Endometrium (tissue), 2 donors: Measurements from ENCODE around the gene CACNA2D3.

Experiments
- FAIRE-seq: peaks from 2 replicates; lab custom pipeline; 2012; peaks lifted over from hg19 to GRCh38; lab: Jason Lieb, UNC
- donor health status: control.
- donor health status: control.

Gene CACNA2D3

DNA sequence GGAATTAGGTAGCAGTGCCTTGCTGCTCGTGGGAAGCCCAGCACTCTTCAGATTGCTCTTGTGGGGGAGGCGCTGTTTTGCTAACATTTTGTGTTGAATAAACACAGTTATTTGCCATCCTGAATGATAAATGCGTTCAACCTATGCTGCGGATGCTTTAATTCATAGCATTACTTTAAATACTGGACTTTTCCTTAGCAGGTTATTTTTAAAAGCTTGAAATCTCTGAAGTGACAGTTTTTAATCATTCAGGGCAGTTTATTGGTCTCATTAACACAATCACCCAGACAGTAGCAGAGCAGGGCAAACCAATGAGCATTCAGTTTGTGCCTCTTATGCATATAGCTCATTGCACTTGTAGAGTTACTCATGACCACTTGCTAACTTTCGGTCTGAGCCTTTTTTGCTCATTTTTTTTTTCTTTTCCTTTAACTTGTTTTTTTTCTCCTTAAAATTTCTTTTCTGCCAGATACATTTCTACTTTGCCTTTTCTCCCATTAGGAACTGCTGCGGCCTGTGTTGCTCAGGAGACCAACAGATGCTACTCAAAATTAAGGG, 5.2 kb downstream of the CACNA2D3 start:
- no peak for FAIRE-seq

- no peak for FAIRE-seq
Observed at GRCh38 chr3:54131026-54131605, 8.8 kb downstream of the CACNA2D3 start.

DNA sequence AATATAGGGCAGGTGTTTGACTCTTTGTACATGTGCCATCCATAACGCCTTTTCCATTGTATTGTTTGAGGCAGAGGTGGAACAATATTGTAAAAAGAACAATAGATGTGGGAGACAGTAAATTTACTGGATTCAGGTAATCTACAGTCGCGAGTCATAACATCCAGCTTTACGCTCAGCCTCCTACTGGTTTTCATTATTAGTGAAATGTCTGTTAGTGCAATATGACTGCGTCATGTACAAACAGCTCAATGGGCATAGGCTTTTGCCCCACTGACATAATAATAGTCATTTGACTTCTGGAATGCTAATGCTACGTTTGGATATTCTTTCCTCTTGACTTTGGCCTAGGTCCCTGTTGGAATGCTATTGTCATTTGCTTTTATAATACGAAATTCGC, 9.5 kb downstream of the CACNA2D3 start:
- FAIRE-seq, result no peak

- FAIRE-seq, result no peak
Observed at GRCh38 chr3:54132685-54133084, 10.3 kb downstream of the CACNA2D3 start.

DNA sequence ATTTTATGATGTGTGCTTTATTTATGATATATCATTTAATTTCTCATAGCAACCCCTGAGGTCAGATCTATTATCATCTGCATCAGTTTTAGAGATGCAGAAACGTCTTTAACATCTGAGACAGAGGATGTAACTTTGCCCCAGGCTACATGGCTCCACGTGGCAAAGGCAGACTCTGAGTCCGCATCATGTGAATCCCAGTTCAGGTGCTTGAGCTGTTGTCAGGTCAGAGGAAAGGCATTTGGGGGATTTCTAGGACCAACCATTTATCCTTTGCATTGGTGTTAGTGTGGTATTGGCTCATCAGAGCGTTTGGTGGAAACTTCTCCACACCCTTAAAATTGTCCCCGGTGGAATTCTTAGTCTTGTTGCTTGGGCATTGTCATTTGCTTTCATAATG, 10.8 kb downstream of the CACNA2D3 start:
- no peak for FAIRE-seq

DNA sequence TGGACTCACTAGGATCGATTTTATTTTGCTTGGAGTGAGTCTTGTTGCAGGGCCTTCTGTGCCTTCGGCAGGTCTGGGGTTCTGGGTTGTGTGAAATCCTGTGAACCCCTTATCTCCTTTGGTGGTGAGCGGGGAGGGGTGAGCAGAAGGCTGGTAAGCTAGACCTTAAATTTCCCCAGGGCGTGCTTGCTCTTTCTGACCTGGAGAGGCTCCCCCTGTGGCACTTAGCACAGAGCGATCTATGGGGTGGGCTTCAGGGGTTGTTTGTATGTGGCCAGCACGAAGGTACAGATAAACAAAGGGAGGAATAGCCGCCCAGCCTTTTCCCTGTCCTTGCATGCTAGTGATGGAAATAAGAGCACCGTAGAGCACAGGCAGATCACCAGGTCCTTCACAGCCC, 11.8 kb downstream of the CACNA2D3 start:
- FAIRE-seq, result no peak

GRCh38 chr3:54134713-54135112, 12.4 kb downstream of the CACNA2D3 start:
- FAIRE-seq, result no peak

DNA sequence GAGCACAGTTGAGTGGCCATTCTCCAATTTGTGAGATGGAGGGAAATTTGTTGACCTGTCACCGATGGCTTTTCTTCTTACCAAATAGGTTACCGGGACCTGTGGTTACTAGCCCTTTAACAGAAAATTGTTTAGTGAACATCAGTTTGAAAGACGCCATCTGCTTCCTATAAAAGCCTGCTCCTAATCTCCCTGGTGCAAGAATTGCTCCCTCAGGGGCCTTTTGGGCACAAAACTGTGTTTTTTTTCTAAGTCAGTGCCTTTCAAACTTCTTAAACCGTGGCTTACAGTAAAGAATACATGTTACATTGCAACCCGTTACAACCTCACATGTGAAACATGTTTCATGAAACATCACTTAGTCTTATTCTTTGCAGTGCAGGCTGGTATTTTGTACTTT, 15.0 kb downstream of the CACNA2D3 start:
- no peak for FAIRE-seq

GRCh38 chr3:54138937-54139547, 16.7 kb downstream of the CACNA2D3 start:
- FAIRE-seq, result no peak

- FAIRE-seq, result no peak
Observed at GRCh38 chr3:54139630-54140029, 17.3 kb downstream of the CACNA2D3 start.

GRCh38 chr3:54144284-54144683, 21.9 kb downstream of the CACNA2D3 start:
- FAIRE-seq, result no peak

- no peak for FAIRE-seq
Observed at GRCh38 chr3:54146506-54147239, 24.3 kb downstream of the CACNA2D3 start.

DNA sequence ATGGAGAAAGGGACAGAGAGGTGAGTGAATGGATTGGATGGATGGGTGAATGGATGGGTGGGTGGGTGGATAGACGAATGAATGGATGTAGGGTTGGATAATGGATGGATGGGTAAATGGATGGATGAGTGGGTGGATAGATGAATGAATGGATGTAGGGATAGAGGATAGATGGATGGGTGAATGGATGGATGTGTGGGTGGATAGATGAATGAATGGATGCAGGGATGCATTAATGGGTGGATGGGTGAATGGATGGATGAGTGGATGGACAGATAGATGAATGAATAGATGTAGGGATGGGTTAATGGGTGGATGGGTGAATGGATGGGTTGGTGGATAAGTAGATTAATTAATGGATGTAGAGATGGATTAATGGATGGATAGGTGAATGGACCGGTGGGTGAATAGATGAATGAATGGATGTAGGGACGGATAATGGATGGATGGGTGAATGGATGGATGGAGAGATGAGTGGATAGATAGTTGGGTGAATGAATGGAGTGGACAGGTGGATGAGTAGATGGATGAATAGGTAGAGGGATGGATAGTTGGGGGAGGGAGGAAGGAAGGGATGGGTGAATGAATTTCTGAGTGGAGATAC, 28.6 kb downstream of the CACNA2D3 start:
- no peak for FAIRE-seq

GRCh38 chr3:54153477-54153876, 31.1 kb downstream of the CACNA2D3 start:
- no peak for FAIRE-seq

DNA sequence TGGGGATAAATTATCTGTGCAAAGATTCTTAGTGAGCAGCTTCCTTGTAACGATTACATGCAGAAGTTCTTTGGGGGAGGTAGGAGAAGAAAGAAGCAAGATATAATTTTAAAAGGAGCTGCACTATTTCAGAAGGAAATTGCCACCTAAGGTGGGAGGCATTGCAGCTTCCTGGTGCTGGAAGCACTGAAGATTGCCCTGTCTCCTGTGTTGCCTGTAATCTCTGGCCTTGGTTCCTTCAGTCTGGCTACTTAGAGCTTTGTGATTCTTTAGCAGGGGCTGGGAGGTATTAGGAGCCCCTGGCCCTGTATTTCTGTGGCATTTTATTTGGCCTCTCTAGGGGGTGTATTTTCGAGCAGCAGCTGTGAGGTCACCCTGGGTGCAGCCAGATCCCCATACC, 35.5 kb downstream of the CACNA2D3 start:
- no peak for FAIRE-seq

DNA sequence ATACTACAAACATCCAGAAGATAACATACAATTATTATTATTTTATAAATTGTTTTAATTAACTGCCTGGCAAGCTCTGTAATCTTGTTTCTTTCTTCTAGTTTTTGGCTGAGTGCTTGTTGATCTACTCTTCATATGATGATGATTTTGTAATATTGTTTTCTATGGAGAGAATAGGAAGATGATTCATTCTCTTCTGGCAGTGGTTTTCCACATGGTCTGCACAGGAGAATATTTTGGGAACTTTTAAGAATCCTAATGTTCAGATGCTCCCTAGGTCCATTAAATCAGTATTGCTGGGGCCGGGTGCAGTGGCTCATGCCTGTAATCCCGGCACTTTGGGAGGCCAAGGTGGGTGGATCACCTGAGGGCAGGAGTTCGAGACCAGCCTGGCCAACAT, 37.6 kb downstream of the CACNA2D3 start:
- no peak for FAIRE-seq

- no peak for FAIRE-seq
Observed at GRCh38 chr3:54163441-54163840, 41.1 kb downstream of the CACNA2D3 start.

GRCh38 chr3:54164192-54164975, 42.0 kb downstream of the CACNA2D3 start:
- no peak for FAIRE-seq

DNA sequence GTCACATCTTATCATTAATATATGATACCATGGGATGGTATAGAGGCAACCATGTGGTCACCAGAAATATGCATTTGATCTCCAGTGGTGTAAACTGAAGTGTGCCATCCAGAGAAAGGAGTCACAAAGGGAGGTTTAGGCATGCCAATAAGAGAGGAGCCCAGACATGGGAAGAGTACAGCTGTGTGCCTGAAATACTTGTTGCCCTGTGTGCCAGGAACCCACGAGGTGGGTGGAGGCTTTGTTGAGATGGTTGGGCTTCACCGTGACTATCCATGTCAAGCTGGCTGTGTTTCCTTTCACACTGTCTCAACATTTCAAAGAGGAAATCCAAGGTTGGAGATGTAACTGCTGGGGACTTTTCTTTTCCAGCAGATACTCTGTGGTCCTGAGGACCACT, 43.5 kb downstream of the CACNA2D3 start:
- FAIRE-seq, result no peak

GRCh38 chr3:54167999-54168398, 45.6 kb downstream of the CACNA2D3 start:
- no peak for FAIRE-seq

GRCh38 chr3:54168451-54168850, 46.1 kb downstream of the CACNA2D3 start:
- no peak for FAIRE-seq

- no peak for FAIRE-seq
Observed at GRCh38 chr3:54169524-54169923, 47.2 kb downstream of the CACNA2D3 start.
